GM12878 (cell line): ENCODE results near the gene RMND5A. TPM values are rescaled to one million over a fixed set of nuclear protein-coding genes. Genes with fewer than 3 reads are reported as not detected.

ENCODE experiments used
- ATAC-seq: fragments of 200-7000 bp; cut with Tn5 transposase; 3 replicates; pipeline ENCODE4 v1.9.1; 2020; ENCODE audit warnings: mild to moderate bottlenecking, moderate library complexity
- BruUV-seq: library from RNA; stranded (reverse); fragments of 400-500 nt; replicated peaks from 2 replicates; lab custom pipeline; 2021; lab: Mats Ljungman, UMichigan
- CTCF ChIA-PET: fragments of 300-600 bp; sonication (Branson Sonifier 250); formaldehyde crosslinking; extraction: SDS; loops from one replicate; lab custom pipeline; 2021; ENCODE audit warnings: inconsistent platforms; lab: Yijun Ruan, JAX
- POLR2A ChIA-PET: fragments of 350-600 bp; formaldehyde crosslinking; extraction: SDS; loops from one replicate; lab custom pipeline; 2021; ENCODE audit warnings: inconsistent platforms; lab: Charles Lee
- RAD21 ChIA-PET: fragments of 300-600 bp; sonication (Branson Sonifier 250); formaldehyde crosslinking; loops from one replicate; lab custom pipeline; 2023; ENCODE audit warnings: antibody characterized with exemption; ENCODE audit not compliant: unreplicated experiment; lab: Charles Lee
- SMC1A ChIA-PET: fragments of 300-600 bp; sonication (Branson Sonifier 250); formaldehyde crosslinking; loops from one replicate; lab custom pipeline; 2023; ENCODE audit not compliant: unreplicated experiment, uncharacterized antibody; lab: Charles Lee
- DNase-seq: peaks from one replicate; pipeline ENCODE4 v3.0.0-alpha.2; 2011; ENCODE audit warnings: low read depth, low spot score
- FAIRE-seq: peaks from 3 replicates; lab custom pipeline; 2011; peaks lifted over from hg19 to GRCh38; lab: Jason Lieb, UNC
- H2AFZ ChIP-seq: 2 replicates; pipeline ENCODE4 v1.6.0; 2011; ENCODE audit warnings: low read depth, low read length, control low read depth; ENCODE audit not compliant: control insufficient read depth
- H3K27ac ChIP-seq: 2 replicates; pipeline ENCODE4 v1.5.1; 2011; ENCODE audit warnings: control low read depth; ENCODE audit not compliant: control insufficient read depth, insufficient read depth
- H3K27me3 ChIP-seq, 2 experiments: replicated peaks in 1 of 2; 2 replicates each; pipeline versions ENCODE4 v1.6.0 to v1.6.1; 2011; ENCODE audit warnings: low read length in 1 of 2; ENCODE audit not compliant: control insufficient read depth in 2 of 2, insufficient read depth in 2 of 2
- H3K36me3 ChIP-seq, 2 experiments: 2 replicates each; pipeline ENCODE4 v1.5.1; 2011; ENCODE audit warnings: low read length in 1 of 2; ENCODE audit not compliant: control insufficient read depth in 2 of 2, insufficient read depth in 2 of 2
- H3K4me1 ChIP-seq: 2 replicates; pipeline ENCODE4 v1.6.1; 2011; ENCODE audit warnings: mild to moderate bottlenecking, low read length, moderate library complexity, mixed read lengths; ENCODE audit not compliant: control insufficient read depth, insufficient read depth
- H3K4me2 ChIP-seq: 2 replicates; pipeline ENCODE4 v1.6.0; 2011; ENCODE audit warnings: control low read depth; ENCODE audit not compliant: control insufficient read depth, insufficient read depth
- H3K4me3 ChIP-seq: fragments of 200-600 bp; sonication (generic); 2 replicates; pipeline ENCODE4 v1.5.1; 2016
- H3K79me2 ChIP-seq: 2 replicates; pipeline ENCODE4 v1.6.0; 2011; ENCODE audit warnings: low read length; ENCODE audit not compliant: control insufficient read depth, insufficient read depth
- H3K9ac ChIP-seq: 2 replicates; pipeline ENCODE4 v1.8.0; 2011; ENCODE audit warnings: low read length, control low read depth, mixed read lengths; ENCODE audit not compliant: control insufficient read depth, insufficient read depth
- H3K9me3 ChIP-seq: replicated peaks from 3 replicates; pipeline ENCODE4 v1.5.1; 2011; ENCODE audit warnings: mild to moderate bottlenecking, low read length; ENCODE audit not compliant: control insufficient read depth, insufficient read depth
- H4K20me1 ChIP-seq: 2 replicates; pipeline ENCODE4 v1.6.0; 2011; ENCODE audit not compliant: control insufficient read depth, insufficient read depth
- ATF2 ChIP-seq: IDR thresholded peaks from 2 replicates; pipeline ENCODE4 v1.6.1; 2012; ENCODE audit warnings: low read length, inconsistent platforms
- BACH1 ChIP-seq: fragments of 450-650 bp; IDR thresholded peaks from 2 replicates; pipeline ENCODE4 v1.6.1; 2017; ENCODE audit warnings: mild to moderate bottlenecking, borderline replicate concordance
- MYC ChIP-seq: IDR thresholded peaks from 2 replicates; pipeline ENCODE4 v1.6.1; 2011; ENCODE audit warnings: mild to moderate bottlenecking, low read length, moderate library complexity, inconsistent platforms; ENCODE audit not compliant: insufficient read depth, insufficient replicate concordance, insufficient read length, severe bottlenecking
- NFIC ChIP-seq: IDR thresholded peaks from 2 replicates; pipeline ENCODE4 v1.6.1; 2012; ENCODE audit warnings: low read depth, mild to moderate bottlenecking, inconsistent platforms, low read length, moderate library complexity
- NFYA ChIP-seq: IDR thresholded peaks from 2 replicates; pipeline ENCODE4 v1.6.1; 2011; ENCODE audit warnings: low read depth, mild to moderate bottlenecking, low read length, improper control_type of control experiment, borderline replicate concordance
- SIX5 ChIP-seq: IDR thresholded peaks from 2 replicates; pipeline ENCODE4 v1.6.1; 2011; ENCODE audit warnings: mild to moderate bottlenecking, low read depth, low read length, moderate library complexity; ENCODE audit not compliant: severe bottlenecking
- SMC3 ChIP-seq: IDR thresholded peaks from 2 replicates; pipeline ENCODE4 v1.6.1; 2011; ENCODE audit warnings: low read length, improper control_type of control experiment, borderline replicate concordance
- SUZ12 ChIP-seq: fragments of 200-600 bp; sonication (generic); IDR thresholded peaks from one replicate; pipeline ENCODE4 v1.6.1; 2018; ENCODE audit warnings: antibody characterized with exemption, mild to moderate bottlenecking; ENCODE audit not compliant: unreplicated experiment
- TCF12 ChIP-seq: IDR thresholded peaks from 2 replicates; pipeline ENCODE4 v1.6.1; 2011; ENCODE audit warnings: low read depth, mild to moderate bottlenecking, low read length
- USF2 ChIP-seq: IDR thresholded peaks from 2 replicates; pipeline ENCODE4 v1.6.1; 2011; ENCODE audit warnings: low read depth, low read length, improper control_type of control experiment, borderline replicate concordance
- WGBS: methylation state at CpG from one replicate; pipeline ENCODE4 v1.1.6; 2016; ENCODE audit warnings: low lambda C conversion rate; ENCODE audit not compliant: insufficient replicate concordance, insufficient coverage; ENCODE audit errors: missing lambda C conversion rate; 5-methylcytosine and 5-hydroxymethylcytosine counted together
- in situ Hi-C: fragments of 300-500 bp; cut with MboI; formaldehyde crosslinking; loops from 9 replicates; pipeline ENCODE4 v1.14.3; 2018; ENCODE audit warnings: mixed read lengths
- intact Hi-C: fragments of 100-400 bp; cut with micrococcal nuclease; formaldehyde crosslinking; loops from one replicate; pipeline ENCODE4 v1.14.2; 2022; ENCODE audit not compliant: unreplicated experiment
- polyA plus RNA-seq, 11 experiments: library from polyadenylated mRNA; depleted of rRNA in 4 of 11; unstranded in 6 of 11; stranded (reverse) in 5 of 11; fragments of >200 nt; fragmentation: Nextera tagmentation in 4 of 11; fragmentation: Illumina TruSeq in 1 of 11; extraction: Ambion mirVana in 4 of 11; extraction: Trizol in 1 of 11; gene quantifications; 1 replicate in 1 of 11; 2 replicates in 10 of 11; pipeline versions ENCODE4 v1.2.1 to v1.2.3, GENCODE V29; 2011 to 2016; ENCODE audit warnings: inconsistent platforms in 2 of 11, missing spikeins in 2 of 11, low read depth in 1 of 11
- total RNA-seq, 4 experiments: library from RNA; depleted of rRNA in 3 of 4; stranded (reverse); fragments of >200 nt in 3 of 4; fragmentation: Illumina TruSeq in 1 of 4; extraction: Trizol in 1 of 4; gene quantifications; 2 replicates each; pipeline versions ENCODE4 v1.2.1 to v1.2.3, GENCODE V29; 2013 to 2021

RMND5A gene
- total and polyA plus RNA-seq, 10 of the 15 experiments (the other 5 are each of a cell fraction or from before 2014, with no cell fraction given) = 8.3 to 33.6 (median 23.2) TPM

- in situ Hi-C loops = loop anchor here (25.0 kb wide), 1 partner anchor 391 kb away; no protein-coding TSS in a partner anchor
- H2AFZ ChIP-seq = no peak overlapping the region
These were observed 101.2 kb downstream of the RMND5A start for GRCh38 chr2:86821306-86821705.

More at GRCh38 chr2:86821306-86821705, 101.2 kb downstream of the RMND5A start:
- WGBS = 69% methylated on average over 13 of the region's 13 CpGs
- intact Hi-C loops = no loop called here
- H3K4me3 ChIP-seq = no peak overlapping the region
- H3K4me1 ChIP-seq = no peaks in the 10 kb centered on the region
- SMC1A ChIA-PET = no interaction called here
- H3K9me3 ChIP-seq = no peaks in the 10 kb centered on the region; the same call in 2 of the 3 replicates
- no peak overlapping the region for H3K4me2 ChIP-seq
- no peaks in the 10 kb centered on the region for H3K36me3 ChIP-seq
- CTCF ChIA-PET = no interaction called here
- H3K79me2 ChIP-seq = no peaks in the 10 kb centered on the region
- no peak for FAIRE-seq
- BruUV-seq = no TSS peak
- H3K27ac ChIP-seq = no peak overlapping the region
- no peak for DNase-seq
- TF ChIP-seq ATF2 = no peak
- TF ChIP-seq NFYA = no peak
- TF ChIP-seq SIX5 = no peak
- no peak for TF ChIP-seq SMC3
- no peak for TF ChIP-seq MYC
- no peak for TF ChIP-seq SUZ12
- TF ChIP-seq NFIC = no peak
- TF ChIP-seq USF2 = no peak
- no peak for TF ChIP-seq BACH1
- TF ChIP-seq TCF12 = no peak
- no peak overlapping the region for H3K9ac ChIP-seq
- POLR2A ChIA-PET = no interaction called here
- RAD21 ChIA-PET = no interaction called here
- no peaks in the 10 kb centered on the region for H4K20me1 ChIP-seq
- no peak for ATAC-seq
- H3K27me3 ChIP-seq = peaks cover 0 to 3% of the 10 kb centered on the region in 2 experiments; a peak in 3 of 4 replicates
